Caki2 (cell line): ENCODE measurements around the gene IRF9. TPM values are rescaled to one million over a fixed set of nuclear protein-coding genes. Genes with fewer than 3 reads are reported as not detected.
"Not testable (repeated sequence)": the region's sequence is repeated elsewhere in the genome, so short reads cannot be mapped to it uniquely, and the experiment has no call there.

Experiments
- DNase-seq: peaks from one replicate; pipeline ENCODE4 v3.0.0-alpha.2; 2015; ENCODE audit warnings: low read depth
- in situ Hi-C: cut with HindIII; loops from 2 replicates; pipeline ENCODE4 v1.10.0; 2016; ENCODE audit warnings: low sequenced_read_pairs, low pct_unique_long_range_greater_than_20kb, mixed read lengths
- total RNA-seq: library from RNA; depleted of rRNA; stranded (reverse); fragments of >200 nt; shearing (Covaris generic); gene quantifications from 2 replicates; pipeline ENCODE4 v1.2.3, GENCODE V29; 2014; ENCODE audit warnings: low replicate concordance

IRF9 gene
- total RNA-seq, 1 experiment from 2014 or later, result 36.1 TPM

DNA sequence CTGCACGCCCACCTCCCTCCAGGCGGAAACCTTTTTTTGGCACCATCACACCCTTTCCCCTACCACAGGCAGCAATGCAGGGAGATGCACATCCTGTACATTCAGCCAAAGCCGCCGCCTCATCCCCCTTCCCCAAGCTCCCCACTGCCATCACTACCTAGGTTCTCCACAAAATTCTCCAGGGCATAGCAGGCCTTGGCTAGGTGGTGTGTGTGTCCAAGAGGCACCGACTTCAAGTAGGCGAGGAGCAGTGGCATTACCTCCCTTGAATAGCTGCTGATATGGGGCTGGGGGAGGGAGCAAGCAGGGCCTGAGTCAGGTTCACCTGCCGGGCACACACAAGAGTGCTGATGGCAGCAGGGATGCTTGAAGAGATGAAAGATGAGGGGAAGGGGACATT, 24.0 kb downstream of the IRF9 start:
- in situ Hi-C loops, result no loop called here
- DNase-seq, result no peak

DNA sequence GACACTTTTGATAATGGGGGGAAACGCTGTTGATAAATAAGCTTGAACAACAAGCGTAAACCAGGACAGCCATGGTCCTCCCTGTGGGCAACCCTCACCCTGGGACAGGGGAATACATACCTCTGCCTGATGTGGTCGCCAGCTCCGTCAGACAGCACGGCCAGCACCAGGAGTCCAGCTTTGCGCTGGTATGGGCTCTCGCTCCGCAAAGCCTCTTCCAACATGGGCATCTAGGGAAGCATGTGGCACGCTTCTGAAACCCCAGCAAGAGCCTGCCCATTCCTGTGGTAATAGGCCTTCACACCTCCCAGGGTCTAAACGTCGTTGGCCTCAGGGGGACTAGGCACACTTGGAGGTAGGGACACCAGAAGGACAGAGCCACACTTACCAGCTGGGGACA, 24.7 kb downstream of the IRF9 start:
- no peak for DNase-seq
- in situ Hi-C loops, result no loop called here

DNA sequence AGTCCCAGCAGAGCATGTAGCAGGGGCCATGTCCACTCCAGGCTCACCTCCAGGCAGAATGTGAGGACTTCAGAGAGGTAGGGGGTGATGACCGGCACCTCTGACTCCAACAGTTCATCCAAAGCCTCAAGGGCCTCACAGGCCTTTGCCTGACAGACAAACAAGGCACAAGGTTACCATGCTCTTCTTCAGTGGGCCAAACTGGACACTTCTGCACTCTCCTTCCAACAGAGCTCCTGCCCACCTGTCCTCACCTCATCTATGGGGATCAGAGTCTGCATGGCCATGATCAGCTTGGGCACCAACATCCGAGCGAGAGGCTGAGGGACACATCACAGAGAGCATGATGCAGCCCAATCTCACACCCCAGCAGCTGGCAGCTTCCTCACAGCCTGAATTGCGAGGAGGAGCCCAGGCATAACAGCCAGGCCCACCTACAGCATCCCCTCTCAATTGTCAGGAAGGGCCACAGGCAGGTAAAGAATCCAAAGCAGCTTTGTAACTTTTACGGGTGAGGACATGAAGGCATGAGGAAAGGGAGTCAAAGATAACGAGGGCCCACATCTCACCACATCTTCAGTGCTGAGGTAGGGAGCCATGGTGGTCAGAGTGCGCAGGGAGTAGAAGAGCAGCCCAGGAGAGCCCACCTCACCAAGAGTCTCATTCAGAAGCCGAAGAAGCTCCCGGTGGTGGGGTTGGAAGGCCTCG, 25.9 kb downstream of the IRF9 start:
- in situ Hi-C loops, result no loop called here
- no peak for DNase-seq

DNA sequence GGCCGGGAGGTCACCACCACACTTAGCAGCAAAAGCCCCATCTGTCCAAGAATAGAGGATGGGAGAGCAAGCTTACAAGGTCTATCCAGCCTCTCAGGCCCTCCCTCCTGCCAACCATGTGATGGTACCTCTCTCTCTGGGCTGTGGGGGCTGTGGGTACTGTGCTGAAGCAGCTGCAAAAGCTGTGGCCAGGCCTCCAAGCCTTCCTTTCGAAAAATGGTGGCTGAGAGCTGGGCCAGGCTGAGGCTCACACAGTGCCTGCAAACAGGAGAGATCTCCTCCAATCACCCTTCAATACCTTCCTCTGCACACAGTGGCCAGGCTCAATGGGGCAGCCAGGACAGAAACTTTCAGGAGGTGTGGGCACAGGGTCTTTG, 26.5 kb downstream of the IRF9 start:
- in situ Hi-C loops, result no loop called here
- DNase-seq, result no peak

DNA sequence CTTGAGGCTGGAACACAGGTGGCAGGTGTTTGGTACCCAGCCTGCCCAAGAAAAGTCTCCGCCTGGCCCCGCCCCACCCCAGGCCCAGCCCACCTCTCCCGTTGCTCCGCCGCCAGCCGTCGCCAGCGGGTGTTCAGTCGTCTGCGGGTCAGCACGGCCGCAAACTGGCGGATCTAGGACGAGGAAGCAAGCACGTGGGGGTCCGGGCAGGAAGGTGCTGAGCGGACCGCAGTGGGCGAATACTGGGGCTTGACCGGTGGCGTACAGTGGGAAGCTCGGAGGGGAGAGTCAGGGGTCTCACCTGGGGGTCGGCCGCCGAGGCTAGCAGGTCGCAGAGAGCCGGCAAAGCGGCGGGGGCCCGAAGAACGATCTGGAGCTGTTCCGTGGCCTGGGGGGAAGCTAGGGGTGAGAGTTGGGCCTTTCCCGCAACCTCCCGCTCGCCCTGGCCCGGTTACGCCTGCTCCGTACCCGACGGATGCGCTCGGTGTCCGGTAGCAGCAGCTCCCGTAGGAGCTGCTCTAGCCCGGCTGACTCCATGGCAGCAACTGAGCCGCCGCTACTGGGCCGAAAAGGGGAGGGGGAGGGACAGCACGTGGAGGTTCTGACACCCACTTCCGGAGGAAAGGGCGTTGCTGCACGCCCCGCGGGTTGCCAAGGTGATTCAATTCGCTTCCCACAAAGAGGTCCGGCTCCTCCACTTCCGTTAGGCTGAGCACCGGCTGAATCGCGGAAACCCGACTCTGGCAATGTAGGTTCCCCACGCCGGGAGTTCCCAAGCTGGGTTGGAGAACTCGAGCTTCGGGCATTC, 27.4 kb downstream of the IRF9 start, which contains the start of gene IPO4:
Gene IPO4 (minus strand): TSS at position 566 of the 808 bp plus-strand sequence. CDS start 29 bp downstream, at position 537.
- peak; percentile 88 for DNase-seq
- in situ Hi-C loops, result no loop called here

DNA sequence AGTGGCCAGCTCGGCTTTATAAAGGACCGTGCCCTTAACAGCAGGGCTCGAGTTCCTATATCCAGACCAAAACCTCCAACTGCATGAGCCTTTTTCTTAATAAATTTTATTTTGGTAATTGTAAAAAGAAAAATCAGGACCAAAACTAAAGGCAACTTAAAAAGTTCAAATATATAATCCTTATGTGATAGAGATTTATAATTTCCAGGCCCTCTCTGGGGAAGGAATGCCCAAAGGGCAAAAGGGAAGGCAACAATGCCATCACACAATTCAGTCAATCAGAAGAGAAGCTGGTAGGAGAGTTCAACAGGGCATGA, 28.0 kb downstream of the IRF9 start:
- no peak for DNase-seq
- in situ Hi-C loops, result no loop called here

DNA sequence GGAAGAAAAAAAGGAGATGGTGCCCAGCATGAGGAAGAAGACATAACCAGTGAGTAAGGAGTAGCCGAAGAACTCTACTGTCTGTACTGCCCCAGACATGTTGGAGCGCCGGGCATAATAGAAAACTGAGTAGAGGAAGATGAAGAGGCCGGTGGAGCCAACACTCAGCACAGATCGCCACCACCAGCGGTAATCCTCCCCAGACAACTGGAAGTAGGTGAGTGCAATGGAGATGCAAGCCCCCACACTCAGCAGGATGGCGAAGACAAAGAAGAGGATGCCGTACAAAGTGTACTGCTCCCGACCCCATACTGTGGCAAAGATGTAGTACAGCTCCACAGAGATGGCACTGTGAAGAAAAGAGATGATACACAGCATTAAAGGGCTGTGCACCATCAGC, 28.4 kb downstream of the IRF9 start:
- in situ Hi-C loops, result no loop called here
- DNase-seq, result no peak

DNA sequence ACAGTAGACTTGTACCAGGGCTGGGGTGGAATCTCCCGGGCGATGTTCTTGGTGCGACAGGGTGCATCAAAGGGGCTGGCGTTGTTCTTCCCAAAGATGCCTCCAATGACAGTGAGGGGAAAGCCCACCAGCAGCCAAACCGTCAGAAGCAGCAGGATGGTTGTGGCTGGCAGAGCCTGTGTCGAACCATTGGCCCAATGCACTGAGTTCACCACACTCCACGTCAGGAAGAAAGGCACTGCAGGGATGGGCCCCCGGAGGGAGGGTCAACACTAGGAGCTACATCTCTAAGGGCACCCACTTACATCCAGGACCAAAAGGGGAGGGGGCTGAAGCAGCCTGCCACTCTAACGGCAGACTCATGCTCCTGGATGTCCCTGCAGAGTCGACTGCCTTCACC, 29.4 kb downstream of the IRF9 start:
- in situ Hi-C loops, result no loop called here
- DNase-seq, result no peak

DNA sequence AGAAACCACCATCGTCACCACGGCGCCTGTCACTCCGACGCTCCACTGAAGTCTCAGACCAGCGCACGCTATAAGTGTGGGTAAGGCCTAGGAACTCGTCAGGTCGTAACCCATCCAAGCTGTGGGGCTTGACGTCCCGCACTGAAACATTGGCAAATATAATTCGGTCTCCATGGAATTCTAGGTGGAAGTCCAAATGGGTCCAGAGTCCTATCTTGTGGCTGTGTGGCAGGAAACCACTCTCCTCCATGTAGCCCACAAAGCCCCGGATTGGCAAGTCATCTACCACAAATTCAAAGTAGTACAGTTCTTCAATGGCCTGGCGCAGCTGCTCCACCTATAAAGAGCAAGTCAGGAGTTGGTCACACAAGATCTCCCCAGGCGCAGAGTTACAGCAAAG, 31.9 kb downstream of the IRF9 start:
- no peak for DNase-seq
- in situ Hi-C loops, result no loop called here

DNA sequence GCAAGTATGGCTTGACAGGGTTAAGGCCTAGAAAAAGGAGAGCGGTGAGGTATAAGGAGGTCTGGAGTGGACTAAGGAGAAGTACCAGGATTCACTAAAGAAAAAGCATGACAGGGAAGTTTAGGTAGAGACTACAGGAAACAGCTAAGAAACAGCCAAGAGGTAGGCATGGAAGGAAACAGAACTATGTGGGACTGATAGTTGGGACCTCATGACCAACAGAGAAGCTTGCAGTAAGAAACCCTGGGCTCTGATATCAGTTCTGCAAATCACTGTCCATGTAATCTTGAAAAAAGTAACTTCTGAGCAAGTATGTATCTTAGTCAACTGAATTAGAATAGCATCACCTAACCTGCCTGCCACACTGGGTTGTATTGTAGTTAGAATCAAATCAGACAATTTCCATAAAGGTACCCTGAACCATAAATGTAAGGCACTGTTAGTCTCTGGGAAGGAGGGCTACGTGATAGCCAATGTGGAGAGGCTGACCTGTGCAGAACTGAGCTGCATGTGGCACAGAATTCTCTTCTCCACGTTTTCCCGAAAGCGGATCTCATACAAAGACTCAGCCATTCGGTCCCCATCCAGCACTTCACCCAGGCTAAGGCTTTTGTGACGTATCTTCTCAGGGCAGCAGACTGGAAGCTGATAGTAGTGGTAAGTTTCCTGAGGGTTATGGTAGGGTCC, 33.3 kb downstream of the IRF9 start:
- in situ Hi-C loops, result no loop called here
- no peak for DNase-seq

DNA sequence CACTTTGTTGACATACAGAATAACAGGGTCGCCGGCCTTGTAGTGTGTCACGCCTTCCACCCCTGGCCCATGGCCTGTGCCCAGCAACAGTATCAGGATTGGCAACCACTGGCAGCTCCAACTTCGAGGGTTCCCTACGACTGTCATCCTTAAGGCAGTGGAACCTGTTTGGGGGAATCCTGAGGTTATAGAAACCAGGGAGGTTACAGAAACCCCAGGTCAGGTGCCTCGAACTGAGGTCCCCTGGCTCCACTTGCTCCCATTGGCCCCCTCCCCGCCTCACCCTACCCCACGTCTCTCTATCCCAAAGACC, 33.8 kb downstream of the IRF9 start:
- DNase-seq, result no peak
- in situ Hi-C loops, result no loop called here

DNA sequence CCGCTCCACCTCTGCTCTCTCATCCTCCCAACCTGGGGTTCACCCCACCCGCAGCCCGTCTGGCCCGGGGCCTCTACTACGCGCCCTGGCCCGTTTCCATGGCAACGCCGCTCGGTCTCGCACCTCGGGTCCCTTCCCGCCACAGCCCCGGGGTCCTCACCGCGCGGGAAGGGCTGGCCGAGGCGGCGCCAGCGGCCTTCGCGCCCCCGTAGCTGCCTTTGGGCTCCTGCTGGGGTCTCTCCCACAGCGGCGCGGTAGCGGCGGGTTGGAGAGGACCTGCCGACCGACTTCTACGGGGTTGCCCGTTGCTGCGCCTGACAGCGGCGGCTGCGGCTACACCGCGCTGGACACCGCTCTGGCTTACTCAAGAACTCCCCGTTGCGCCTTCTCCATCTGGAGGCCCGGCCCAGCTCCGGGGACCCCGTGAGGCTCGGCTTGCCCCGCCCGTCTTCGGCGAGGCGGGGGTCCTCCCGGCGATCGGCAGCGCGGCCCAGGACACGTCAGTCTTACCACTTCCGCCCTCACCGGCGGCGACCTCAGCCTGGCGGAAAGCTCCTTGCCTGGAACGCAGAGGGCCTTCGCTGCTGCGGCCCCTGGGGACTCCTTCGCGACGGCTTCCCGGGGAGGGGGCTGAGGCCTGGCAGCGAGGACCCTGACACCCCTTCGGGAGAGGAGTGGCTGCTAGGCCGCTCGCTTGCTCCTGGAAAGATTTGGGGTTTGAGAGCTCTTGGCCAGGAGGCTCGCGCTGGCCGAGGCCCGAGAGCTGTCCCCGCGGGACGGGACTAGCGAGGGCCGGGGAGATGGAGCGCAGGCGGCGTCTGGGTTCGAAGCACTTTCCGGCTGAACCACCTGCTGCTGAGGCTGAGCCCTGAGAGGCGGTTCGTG, 34.4 kb downstream of the IRF9 start, which contains the start of gene TM9SF1:
Gene TM9SF1 (minus strand): TSS at position 256 of the 885 bp plus-strand sequence. CDS start 422 bp downstream, outside the sequence.
- DNase-seq, result peak; percentile 81
- in situ Hi-C loops, result no loop called here

DNA sequence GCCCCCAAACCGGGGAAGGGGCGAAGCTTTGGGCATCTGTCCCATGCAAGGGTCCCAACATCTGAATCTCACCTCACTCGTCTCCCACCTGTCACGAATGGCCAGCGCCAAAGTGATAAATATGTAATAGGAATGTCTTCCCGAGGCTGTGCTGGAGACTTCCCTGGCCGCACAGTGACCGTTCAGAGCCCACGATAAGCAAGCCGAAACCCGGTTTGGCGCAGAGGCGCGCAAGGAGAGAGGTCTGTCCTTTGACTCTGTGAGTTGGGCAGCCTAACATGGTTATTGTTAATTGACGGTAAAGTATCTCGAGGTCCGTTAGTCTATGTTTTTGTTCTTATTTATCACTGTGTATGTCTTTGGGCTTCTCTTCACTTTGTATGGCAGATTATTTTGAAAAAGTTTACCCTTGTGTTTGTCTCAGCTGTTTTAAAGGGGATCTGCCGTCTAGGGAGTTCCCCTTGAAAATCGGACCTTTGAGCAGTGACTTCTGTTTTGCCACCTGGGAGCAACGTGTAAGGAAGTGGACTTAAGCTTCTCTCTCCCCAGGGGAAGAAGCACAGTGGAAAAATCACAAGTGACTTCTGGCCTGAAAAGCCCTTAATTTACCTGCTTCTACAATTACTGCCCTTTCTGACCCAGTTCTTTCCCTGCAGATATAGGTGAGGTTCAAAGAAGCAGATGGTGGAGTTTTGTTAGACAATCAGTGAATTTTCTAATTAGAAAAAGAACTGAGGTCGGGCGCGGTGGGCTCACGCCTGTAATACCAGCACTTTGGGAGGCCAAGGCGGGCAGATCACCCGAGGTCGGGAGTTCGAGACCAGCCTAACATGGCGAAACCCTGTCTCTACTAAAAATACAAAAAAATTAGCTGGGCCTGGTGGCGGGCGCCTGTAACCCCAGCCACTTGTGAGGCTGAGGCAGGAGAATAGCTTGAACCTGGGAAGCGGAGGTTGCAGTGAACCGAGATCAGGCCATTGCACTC, 35.3 kb downstream of the IRF9 start:
- in situ Hi-C loops, result no loop called here
- peak; percentile 23 for DNase-seq

DNA sequence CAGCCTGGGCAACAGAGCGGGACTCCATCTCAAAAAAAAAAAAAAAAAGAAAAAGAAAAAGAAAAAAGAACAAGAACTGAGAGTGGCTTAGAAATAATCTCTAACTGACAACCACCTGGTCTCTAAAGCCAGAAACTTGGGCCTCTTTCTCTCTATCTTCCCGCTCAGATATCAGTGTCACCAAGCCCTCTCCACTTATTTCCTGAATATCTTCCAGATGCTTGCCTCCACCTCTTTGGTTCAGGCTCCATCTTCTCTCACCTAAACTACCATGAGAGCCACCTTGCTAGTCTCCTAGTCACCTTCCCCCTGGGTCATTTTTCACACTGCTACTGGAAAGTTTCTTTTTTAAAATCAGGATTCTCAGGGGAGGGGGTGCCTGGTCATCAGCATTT, 36.0 kb downstream of the IRF9 start:
- in situ Hi-C loops, result no loop called here
- DNase-seq, result no peak

DNA sequence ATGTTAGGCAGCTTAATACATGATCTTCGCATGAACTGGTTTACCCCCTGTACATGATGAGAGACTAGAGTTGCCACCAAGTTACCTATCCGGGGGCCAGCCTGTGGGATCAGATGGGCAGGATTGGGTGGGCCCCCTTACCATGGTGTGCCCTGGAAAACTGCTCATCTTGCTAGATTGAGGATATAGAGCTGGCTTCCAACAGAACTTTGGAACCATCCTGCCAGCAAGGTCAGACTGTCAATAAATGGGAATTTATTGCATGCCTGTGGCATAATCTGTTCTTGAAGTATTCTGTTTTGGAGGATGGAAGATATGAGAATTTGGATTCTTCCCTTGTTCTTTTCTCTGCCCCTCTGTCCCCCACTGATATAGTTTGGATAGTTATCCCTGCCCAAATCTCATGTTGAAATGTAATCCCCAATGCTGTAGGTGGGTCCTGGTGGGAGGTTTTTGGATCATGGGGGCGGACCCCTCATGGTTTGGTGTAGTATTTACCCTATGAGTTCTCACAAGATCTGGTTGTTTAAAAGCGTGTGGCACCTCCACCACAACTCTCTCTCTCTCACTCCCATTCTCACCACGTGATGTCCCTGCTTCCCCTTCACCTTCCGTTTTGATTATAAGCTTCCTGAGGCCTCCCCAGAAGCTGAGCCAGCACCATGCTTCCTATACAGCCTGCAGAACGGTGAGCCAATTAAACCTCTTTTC, 37.9 kb downstream of the IRF9 start:
- in situ Hi-C loops, result no loop called here

DNA sequence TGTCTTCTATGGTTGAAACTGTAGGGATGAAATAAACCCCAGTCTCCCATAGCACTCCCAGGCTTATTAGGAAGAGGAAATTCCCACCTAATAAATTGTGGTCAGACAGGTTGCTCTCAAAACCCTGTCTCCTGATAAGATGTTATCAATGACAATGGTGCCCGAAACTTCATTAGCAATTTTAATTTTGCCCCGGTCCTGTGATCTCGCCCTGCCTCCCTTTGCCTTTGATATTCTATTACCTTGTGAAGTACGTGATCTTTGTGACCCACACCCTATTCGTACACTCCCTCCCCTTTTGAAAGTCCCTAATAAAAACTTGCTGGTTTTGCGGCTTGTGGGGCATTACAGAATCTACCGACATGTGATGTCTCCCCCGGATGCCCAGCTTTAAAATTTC, 41.5 kb downstream of the IRF9 start:
- DNase-seq, in situ Hi-C loops: not testable (repeated sequence)

More for the DNA sequence above, 37.9 kb downstream of the IRF9 start:
- DNase-seq, result no peak
